B cell (primary cell): ENCODE results near the gene EFNB3. TPM values are rescaled to one million over a fixed set of nuclear protein-coding genes. Genes with fewer than 3 reads are reported as not detected.

Source experiments
- ATAC-seq: fragments of 200-7000 bp; cut with Tn5 transposase; one replicate; pipeline ENCODE4 v1.10.0; 2021; ENCODE audit warnings: low read depth, mild to moderate bottlenecking, moderate number of reproducible peaks, moderate library complexity
- CTCF ChIA-PET: fragments of 350-600 bp; sonication (Branson Sonifier 250); formaldehyde crosslinking; loops from one replicate; lab custom pipeline; 2021; ENCODE audit warnings: antibody characterized with exemption, inconsistent platforms; lab: Charles Lee
- POLR2A ChIA-PET: fragments of 350-600 bp; sonication (Branson Sonifier 250); formaldehyde crosslinking; loops from one replicate; lab custom pipeline; 2021; ENCODE audit warnings: antibody characterized with exemption; lab: Charles Lee
- DNase-seq: peaks from one replicate; pipeline ENCODE4 v3.0.0; 2013
- H2AFZ ChIP-seq: 2 replicates; pipeline ENCODE4 v1.6.1; 2012; ENCODE audit warnings: mild to moderate bottlenecking, low read depth, low read length; ENCODE audit not compliant: insufficient read depth, poor library complexity, severe bottlenecking
- H3K27ac ChIP-seq, 2 donors: 1 replicate in 1 of 2; 2 replicates in 1 of 2; pipeline ENCODE4 v1.5.1; 2012 to 2013; ENCODE audit warnings: low read length in 2 of 2, mild to moderate bottlenecking in 2 of 2, moderate library complexity in 1 of 2
- H3K27me3 ChIP-seq, 4 experiments: fragments of 200-600 bp in 1 of 4; sonication (generic) in 1 of 4; replicated peaks in 1 of 4; 1 replicate in 2 of 4; 2 replicates in 2 of 4; pipeline versions ENCODE4 v1.6.1 to v1.7.0; 2013 to 2016; ENCODE audit warnings: low read length in 3 of 4, mild to moderate bottlenecking in 2 of 4, mixed read lengths in 1 of 4, moderate library complexity in 1 of 4; ENCODE audit not compliant: insufficient read depth in 4 of 4, control insufficient read depth in 3 of 4; ENCODE audit errors: control extremely low read depth in 1 of 4
- H3K36me3 ChIP-seq, 2 experiments: replicated peaks in 1 of 2; 1 replicate in 1 of 2; 2 replicates in 1 of 2; pipeline versions ENCODE4 v1.6.1 to v1.7.1; 2013; ENCODE audit warnings: low read length in 1 of 2; ENCODE audit not compliant: insufficient read depth in 2 of 2, control insufficient read depth in 1 of 2; ENCODE audit errors: control extremely low read depth in 1 of 2, extremely low read depth in 1 of 2
- H3K4me1 ChIP-seq, 2 donors: fragments of 200-600 bp in 1 of 2; sonication (generic) in 1 of 2; 1 replicate in 1 of 2; 2 replicates in 1 of 2; pipeline versions ENCODE4 v1.5.1 to v1.6.1; 2013 to 2017; ENCODE audit warnings: low read length in 2 of 2; ENCODE audit not compliant: control insufficient read depth in 2 of 2, insufficient read depth in 2 of 2
- H3K4me2 ChIP-seq: replicated peaks from 2 replicates; pipeline ENCODE3; 2012; ENCODE audit warnings: mild to moderate bottlenecking, low read depth, low read length; ENCODE audit not compliant: poor library complexity, severe bottlenecking
- H3K4me3 ChIP-seq, 5 experiments: fragments of 200-600 bp in 1 of 5; sonication (generic) in 1 of 5; 1 replicate in 3 of 5; 2 replicates in 2 of 5; pipeline versions ENCODE4 v1.5.1 to v1.7.0; 2011 to 2016; ENCODE audit warnings: low read length in 4 of 5, mild to moderate bottlenecking in 4 of 5, low read depth in 2 of 5, control low read depth in 1 of 5, moderate library complexity in 1 of 5; ENCODE audit not compliant: insufficient read depth in 1 of 5; ENCODE audit errors: control extremely low read depth in 1 of 5, extremely low read depth in 1 of 5
- H3K79me2 ChIP-seq: fragments of 200-600 bp; sonication (generic); one replicate; pipeline ENCODE4 v1.6.0; 2016; ENCODE audit warnings: low read length; ENCODE audit not compliant: control insufficient read depth, insufficient read depth
- H3K9ac ChIP-seq: fragments of 200-600 bp; sonication (generic); 2 replicates; pipeline ENCODE4 v1.6.1; 2017; ENCODE audit warnings: mild to moderate bottlenecking, low read length, moderate library complexity
- H3K9me3 ChIP-seq, 3 donors: one replicate each; pipeline versions ENCODE4 v1.6.1 to v1.7.1; 2013; ENCODE audit warnings: low read length in 2 of 3; ENCODE audit not compliant: control insufficient read depth in 2 of 3, insufficient read depth in 1 of 3; ENCODE audit errors: control extremely low read depth in 1 of 3
- H4K20me1 ChIP-seq: 2 replicates; pipeline ENCODE4 v1.6.0; 2012; ENCODE audit warnings: mild to moderate bottlenecking, low read length; ENCODE audit not compliant: insufficient read depth, control insufficient read depth, poor library complexity, severe bottlenecking
- H3K27ac Mint-ChIP-seq: one replicate; pipeline ENCODE4 v1.8.0; 2021; ENCODE audit warnings: mixed read lengths
- H3K27me3 Mint-ChIP-seq: one replicate; pipeline ENCODE4 v1.8.0; 2021; ENCODE audit warnings: mixed read lengths
- H3K4me1 Mint-ChIP-seq: one replicate; pipeline ENCODE4 v1.8.0; 2021; ENCODE audit warnings: mixed read lengths
- H3K4me3 Mint-ChIP-seq: one replicate; pipeline ENCODE4 v1.8.0; 2021; ENCODE audit warnings: mixed read lengths
- H3K9me3 Mint-ChIP-seq: one replicate; pipeline ENCODE4 v1.8.0; 2022; ENCODE audit warnings: mixed read lengths; ENCODE audit not compliant: insufficient read depth
- CTCF ChIP-seq: fragments of 200-600 bp; IDR thresholded peaks from one replicate; pipeline ENCODE4 v1.8.0; 2022; ENCODE audit warnings: antibody characterized with exemption, mild to moderate bottlenecking
- EZH2 ChIP-seq: IDR thresholded peaks from 2 replicates; pipeline ENCODE4 v1.6.1; 2012; ENCODE audit warnings: borderline replicate concordance, low read depth, mild to moderate bottlenecking, moderate library complexity, low read length; ENCODE audit not compliant: insufficient read depth, poor library complexity, severe bottlenecking
- whole genome bisulfite sequencing: methylation state at CpG from one replicate; pipeline ENCODE4 v1.1.5; 2013; ENCODE audit warnings: missing lambda C conversion rate; ENCODE audit not compliant: insufficient coverage; 5-methylcytosine and 5-hydroxymethylcytosine counted together
- intact Hi-C: fragments of 100-400 bp; cut with micrococcal nuclease; formaldehyde crosslinking; loops from one replicate; pipeline ENCODE4 v1.10.0; 2022
- polyA plus RNA-seq: library from polyadenylated mRNA; depleted of rRNA; stranded (reverse); fragments of >200 nt; gene quantifications from 2 replicates; pipeline ENCODE4 v1.2.3, GENCODE V29; 2012
- total RNA-seq, 2 donors: library from RNA; stranded (reverse); fragments of 120-200 nt in 1 of 2; gene quantifications; 1 replicate in 1 of 2; 2 replicates in 1 of 2; pipeline versions ENCODE4 v1.2.3 to v1.2.4, GENCODE V29; 2013 to 2022

The EFNB3 gene
- total and polyA plus RNA-seq, 2 donors (not counting 1 experiment from before 2014, with no cell fraction given), result not detected

GRCh38 chr17:7684851-7685532, 20.0 kb upstream of the EFNB3 start:
- H2AFZ ChIP-seq, result peak overlapping the region; percentile 75
- Mint-ChIP-seq H3K4me1 (peaks cover 36% of the 10 kb centered on the region), H3K4me3 (peak overlapping the region; percentile 98), H3K9me3 (no peaks in the 10 kb centered on the region), H3K27ac (peak overlapping the region; percentile 100), H3K27me3 (no peaks in the 10 kb centered on the region)
- ChIA-PET CTCF (interaction anchor here (0.7 to 5.2 kb wide), 3 partner anchors 54 to 1890 kb away, joined by 3 to 35 read pairs (median 5); partner anchors contain the start of genes SHBG and SOX15), POLR2A (interaction anchor here (1.0 to 3.6 kb wide), 5 partner anchors 9 to 200 kb away, joined by 3 to 35 read pairs (median 9); partner anchors contain the start of genes FXR2, MPDU1 and POLR2A)
- ATAC-seq (no peak), DNase-seq (no peak)
- TF ChIP-seq EZH2, result no peak
- no peak for TF ChIP-seq CTCF
- intact Hi-C loops, result loop anchor here (5.0 kb wide), 5 partner anchors 157 to 1033 kb away; partner anchors contain the start of genes C17orf100, CTDNEP1, CYB5D1 and ELP5
- peak overlapping the region; percentile 97 for H3K9ac ChIP-seq
- H3K9me3 ChIP-seq, result no peaks in the 10 kb centered on the region
- peak overlapping the region; percentile 84 for H3K4me2 ChIP-seq
- peak overlapping the region; percentile 94 to 99 for H3K27ac ChIP-seq
- 75% methylated on average over 8 of the region's 15 CpGs for WGBS
- no peaks in the 10 kb centered on the region for H3K27me3 ChIP-seq
- peaks cover 2 to 4% of the 10 kb centered on the region in 2 experiments for H3K36me3 ChIP-seq
- H3K4me1 ChIP-seq, result peaks cover 22 to 32% of the 10 kb centered on the region in 2 donors
- peaks cover 79% of the 10 kb centered on the region for H3K79me2 ChIP-seq
- peak overlapping the region; percentile 68 to 100 (median 100) for H3K4me3 ChIP-seq
- peaks cover 13% of the 10 kb centered on the region for H4K20me1 ChIP-seq
